ENCODE measurements around the gene GPX2. TPM values are rescaled to one million over a fixed set of nuclear protein-coding genes. Genes with fewer than 3 reads are reported as not detected.

GPX2 gene
- total and polyA plus RNA-seq, 2 experiments from 2014 or later: 0.78 to 2.2 TPM

DNA sequence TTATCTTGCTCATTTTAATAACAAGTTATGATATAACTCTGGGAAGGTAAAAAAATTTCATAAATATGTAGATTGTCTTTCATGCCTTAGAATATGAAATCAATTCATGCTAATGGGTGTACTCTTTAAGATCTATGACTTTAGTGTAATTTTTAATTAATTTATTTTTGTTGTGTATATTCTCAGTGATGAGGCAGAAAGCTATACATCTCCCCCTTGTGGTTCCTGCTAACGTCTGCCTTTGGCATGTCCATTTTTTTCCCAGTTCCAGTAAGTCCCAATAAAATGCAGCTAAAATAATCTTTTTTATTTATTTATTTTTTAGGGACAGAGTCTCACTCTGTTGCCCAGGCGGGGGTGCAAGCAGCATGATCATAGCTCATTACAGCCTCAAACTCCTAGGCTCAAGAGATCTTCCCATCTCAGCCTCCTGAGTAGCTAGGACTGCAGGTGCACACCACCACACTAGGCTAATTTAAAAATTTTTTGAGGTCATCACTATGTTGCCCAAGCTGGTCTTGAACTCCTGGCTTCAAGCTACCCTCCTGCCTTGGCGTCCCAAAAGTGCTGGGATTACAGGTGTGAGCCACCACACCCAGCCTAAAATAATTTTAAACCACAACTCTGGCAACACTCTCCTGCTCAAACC, 31.6 kb downstream of the GPX2 start:
- H2AFZ ChIP-seq: no peak overlapping the region
- H3K4me3 Mint-ChIP-seq: no peak overlapping the region
- H3K36me3 Mint-ChIP-seq (ENCODE audit: low read depth): no peaks in the 10 kb centered on the region

More for the DNA sequence above, 31.6 kb downstream of the GPX2 start:
- TF ChIP-seq EZH2phosphoT487 (IDR thresholded peaks at IDR 0.05; ENCODE audit: unreplicated experiment) (no peak), JUNB (IDR thresholded peaks at IDR 0.05; ENCODE audit: unreplicated experiment) (no peak), EZH2 (IDR thresholded peaks at IDR 0.05; ENCODE audit: low read depth, unreplicated experiment) (no peak), ZNF331 (CRISPR knock-in tag; IDR thresholded peaks at IDR 0.05; ENCODE audit: low read depth) (no peak)
- TF ChIP-seq, protein P1, sequence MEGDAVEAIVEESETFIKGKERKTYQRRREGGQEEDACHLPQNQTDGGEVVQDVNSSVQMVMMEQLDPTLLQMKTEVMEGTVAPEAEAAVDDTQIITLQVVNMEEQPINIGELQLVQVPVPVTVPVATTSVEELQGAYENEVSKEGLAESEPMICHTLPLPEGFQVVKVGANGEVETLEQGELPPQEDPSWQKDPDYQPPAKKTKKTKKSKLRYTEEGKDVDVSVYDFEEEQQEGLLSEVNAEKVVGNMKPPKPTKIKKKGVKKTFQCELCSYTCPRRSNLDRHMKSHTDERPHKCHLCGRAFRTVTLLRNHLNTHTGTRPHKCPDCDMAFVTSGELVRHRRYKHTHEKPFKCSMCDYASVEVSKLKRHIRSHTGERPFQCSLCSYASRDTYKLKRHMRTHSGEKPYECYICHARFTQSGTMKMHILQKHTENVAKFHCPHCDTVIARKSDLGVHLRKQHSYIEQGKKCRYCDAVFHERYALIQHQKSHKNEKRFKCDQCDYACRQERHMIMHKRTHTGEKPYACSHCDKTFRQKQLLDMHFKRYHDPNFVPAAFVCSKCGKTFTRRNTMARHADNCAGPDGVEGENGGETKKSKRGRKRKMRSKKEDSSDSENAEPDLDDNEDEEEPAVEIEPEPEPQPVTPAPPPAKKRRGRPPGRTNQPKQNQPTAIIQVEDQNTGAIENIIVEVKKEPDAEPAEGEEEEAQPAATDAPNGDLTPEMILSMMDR (conservative IDR thresholded peaks at IDR 0.05; ENCODE audit: low read depth in 2 of 2): peak; percentile 72 to 79
- TF ChIP-seq, protein P2, sequence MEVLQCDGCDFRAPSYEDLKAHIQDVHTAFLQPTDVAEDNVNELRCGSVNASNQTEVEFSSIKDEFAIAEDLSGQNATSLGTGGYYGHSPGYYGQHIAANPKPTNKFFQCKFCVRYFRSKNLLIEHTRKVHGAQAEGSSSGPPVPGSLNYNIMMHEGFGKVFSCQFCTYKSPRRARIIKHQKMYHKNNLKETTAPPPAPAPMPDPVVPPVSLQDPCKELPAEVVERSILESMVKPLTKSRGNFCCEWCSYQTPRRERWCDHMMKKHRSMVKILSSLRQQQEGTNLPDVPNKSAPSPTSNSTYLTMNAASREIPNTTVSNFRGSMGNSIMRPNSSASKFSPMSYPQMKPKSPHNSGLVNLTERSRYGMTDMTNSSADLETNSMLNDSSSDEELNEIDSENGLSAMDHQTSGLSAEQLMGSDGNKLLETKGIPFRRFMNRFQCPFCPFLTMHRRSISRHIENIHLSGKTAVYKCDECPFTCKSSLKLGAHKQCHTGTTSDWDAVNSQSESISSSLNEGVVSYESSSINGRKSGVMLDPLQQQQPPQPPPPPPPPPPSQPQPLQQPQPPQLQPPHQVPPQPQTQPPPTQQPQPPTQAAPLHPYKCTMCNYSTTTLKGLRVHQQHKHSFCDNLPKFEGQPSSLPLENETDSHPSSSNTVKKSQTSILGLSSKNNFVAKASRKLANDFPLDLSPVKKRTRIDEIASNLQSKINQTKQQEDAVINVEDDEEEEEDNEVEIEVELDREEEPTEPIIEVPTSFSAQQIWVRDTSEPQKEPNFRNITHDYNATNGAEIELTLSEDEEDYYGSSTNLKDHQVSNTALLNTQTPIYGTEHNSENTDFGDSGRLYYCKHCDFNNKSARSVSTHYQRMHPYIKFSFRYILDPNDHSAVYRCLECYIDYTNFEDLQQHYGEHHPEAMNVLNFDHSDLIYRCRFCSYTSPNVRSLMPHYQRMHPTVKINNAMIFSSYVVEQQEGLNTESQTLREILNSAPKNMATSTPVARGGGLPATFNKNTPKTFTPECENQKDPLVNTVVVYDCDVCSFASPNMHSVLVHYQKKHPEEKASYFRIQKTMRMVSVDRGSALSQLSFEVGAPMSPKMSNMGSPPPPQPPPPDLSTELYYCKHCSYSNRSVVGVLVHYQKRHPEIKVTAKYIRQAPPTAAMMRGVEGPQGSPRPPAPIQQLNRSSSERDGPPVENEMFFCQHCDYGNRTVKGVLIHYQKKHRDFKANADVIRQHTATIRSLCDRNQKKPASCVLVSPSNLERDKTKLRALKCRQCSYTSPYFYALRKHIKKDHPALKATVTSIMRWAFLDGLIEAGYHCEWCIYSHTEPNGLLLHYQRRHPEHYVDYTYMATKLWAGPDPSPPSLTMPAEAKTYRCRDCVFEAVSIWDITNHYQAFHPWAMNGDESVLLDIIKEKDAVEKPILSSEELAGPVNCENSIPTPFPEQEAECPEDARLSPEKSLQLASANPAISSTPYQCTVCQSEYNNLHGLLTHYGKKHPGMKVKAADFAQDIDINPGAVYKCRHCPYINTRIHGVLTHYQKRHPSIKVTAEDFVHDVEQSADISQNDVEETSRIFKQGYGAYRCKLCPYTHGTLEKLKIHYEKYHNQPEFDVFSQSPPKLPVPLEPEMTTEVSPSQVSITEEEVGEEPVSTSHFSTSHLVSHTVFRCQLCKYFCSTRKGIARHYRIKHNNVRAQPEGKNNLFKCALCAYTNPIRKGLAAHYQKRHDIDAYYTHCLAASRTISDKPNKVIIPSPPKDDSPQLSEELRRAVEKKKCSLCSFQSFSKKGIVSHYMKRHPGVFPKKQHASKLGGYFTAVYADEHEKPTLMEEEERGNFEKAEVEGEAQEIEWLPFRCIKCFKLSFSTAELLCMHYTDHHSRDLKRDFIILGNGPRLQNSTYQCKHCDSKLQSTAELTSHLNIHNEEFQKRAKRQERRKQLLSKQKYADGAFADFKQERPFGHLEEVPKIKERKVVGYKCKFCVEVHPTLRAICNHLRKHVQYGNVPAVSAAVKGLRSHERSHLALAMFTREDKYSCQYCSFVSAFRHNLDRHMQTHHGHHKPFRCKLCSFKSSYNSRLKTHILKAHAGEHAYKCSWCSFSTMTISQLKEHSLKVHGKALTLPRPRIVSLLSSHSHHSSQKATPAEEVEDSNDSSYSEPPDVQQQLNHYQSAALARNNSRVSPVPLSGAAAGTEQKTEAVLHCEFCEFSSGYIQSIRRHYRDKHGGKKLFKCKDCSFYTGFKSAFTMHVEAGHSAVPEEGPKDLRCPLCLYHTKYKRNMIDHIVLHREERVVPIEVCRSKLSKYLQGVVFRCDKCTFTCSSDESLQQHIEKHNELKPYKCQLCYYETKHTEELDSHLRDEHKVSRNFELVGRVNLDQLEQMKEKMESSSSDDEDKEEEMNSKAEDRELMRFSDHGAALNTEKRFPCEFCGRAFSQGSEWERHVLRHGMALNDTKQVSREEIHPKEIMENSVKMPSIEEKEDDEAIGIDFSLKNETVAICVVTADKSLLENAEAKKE (CRISPR knock-in tag; IDR thresholded peaks at IDR 0.05): no peak
- no peaks in the 10 kb centered on the region for H3K9me3 Mint-ChIP-seq
- H3K27me3 ChIP-seq (ENCODE audit: insufficient read depth): no peaks in the 10 kb centered on the region
- no peak overlapping the region for H3K27ac Mint-ChIP-seq
- H3K4me1 ChIP-seq (ENCODE audit: insufficient read depth): peaks cover 9% of the 10 kb centered on the region; the same call in 1 of the 2 replicates
- no peak overlapping the region for H3K4me2 ChIP-seq
- H3F3A ChIP-seq (replicated peaks; ENCODE audit: low read depth): no peaks in the 10 kb centered on the region
- H3K27ac ChIP-seq (ENCODE audit: low read depth): no peak overlapping the region
- peaks cover 5% of the 10 kb centered on the region for H3K27me3 Mint-ChIP-seq (ENCODE audit: insufficient read depth, low read depth, poor library complexity)
- no peaks in the 10 kb centered on the region for H3K36me3 ChIP-seq (ENCODE audit: insufficient read depth)
- peaks cover 13% of the 10 kb centered on the region for H3K4me1 Mint-ChIP-seq
- DNase-seq (ENCODE audit: low spot score): peak; percentile 70
- peaks cover 14% of the 10 kb centered on the region for H3K79me2 ChIP-seq (replicated peaks; ENCODE audit: insufficient read depth)
- H4K20me1 ChIP-seq (replicated peaks; ENCODE audit: insufficient read depth): no peaks in the 10 kb centered on the region
- H3K4me3 ChIP-seq: no peak overlapping the region
- ATAC-seq: no peak
- no peaks in the 10 kb centered on the region for H3K9me2 ChIP-seq (ENCODE audit: insufficient read depth)

Measured in GM23338 (cell line).